Thyroid gland (tissue), 4 donors: ENCODE data around the gene NPAS1.

Source experiments
- POLR2A ChIP-seq, 2 donors: fragments of 450-650 bp; IDR thresholded peaks; one replicate each; pipeline ENCODE4 v1.6.1; 2017; ENCODE audit warnings: antibody characterized with exemption in 2 of 2, mild to moderate bottlenecking in 2 of 2, moderate library complexity in 1 of 2
- TF ChIP-seq, protein P1 (sequence below), 6 experiments: fragments of 200-600 bp in 3 of 6; fragments of 450-650 bp in 3 of 6; sonication (generic) in 3 of 6; IDR thresholded peaks; one replicate each; pipeline ENCODE4 v1.5.1; 2016 to 2019; ENCODE audit warnings: antibody characterized with exemption in 6 of 6, mild to moderate bottlenecking in 2 of 6, inconsistent platforms in 1 of 6, moderate library complexity in 1 of 6

DNA sequence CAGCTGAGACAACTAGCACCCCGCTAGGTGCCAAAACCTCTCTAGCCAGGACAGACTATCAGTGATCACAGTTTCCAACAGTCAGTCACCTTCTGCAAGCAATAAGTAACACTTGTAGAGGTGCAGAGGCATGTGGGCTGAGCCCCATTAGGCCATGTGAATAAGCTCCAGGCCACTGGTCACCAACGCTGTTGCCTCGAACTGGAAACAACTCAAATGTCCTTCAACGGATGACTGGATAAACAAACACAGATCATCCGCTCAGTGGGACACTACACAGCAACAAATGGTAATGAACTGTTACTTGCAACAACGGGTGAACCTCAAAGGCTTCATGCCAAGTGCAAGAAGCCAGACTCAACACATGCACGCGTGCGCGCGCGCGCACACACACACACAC is 56.3 kb downstream of the NPAS1 start:
- TF ChIP-seq, protein P1, sequence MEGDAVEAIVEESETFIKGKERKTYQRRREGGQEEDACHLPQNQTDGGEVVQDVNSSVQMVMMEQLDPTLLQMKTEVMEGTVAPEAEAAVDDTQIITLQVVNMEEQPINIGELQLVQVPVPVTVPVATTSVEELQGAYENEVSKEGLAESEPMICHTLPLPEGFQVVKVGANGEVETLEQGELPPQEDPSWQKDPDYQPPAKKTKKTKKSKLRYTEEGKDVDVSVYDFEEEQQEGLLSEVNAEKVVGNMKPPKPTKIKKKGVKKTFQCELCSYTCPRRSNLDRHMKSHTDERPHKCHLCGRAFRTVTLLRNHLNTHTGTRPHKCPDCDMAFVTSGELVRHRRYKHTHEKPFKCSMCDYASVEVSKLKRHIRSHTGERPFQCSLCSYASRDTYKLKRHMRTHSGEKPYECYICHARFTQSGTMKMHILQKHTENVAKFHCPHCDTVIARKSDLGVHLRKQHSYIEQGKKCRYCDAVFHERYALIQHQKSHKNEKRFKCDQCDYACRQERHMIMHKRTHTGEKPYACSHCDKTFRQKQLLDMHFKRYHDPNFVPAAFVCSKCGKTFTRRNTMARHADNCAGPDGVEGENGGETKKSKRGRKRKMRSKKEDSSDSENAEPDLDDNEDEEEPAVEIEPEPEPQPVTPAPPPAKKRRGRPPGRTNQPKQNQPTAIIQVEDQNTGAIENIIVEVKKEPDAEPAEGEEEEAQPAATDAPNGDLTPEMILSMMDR (IDR thresholded peaks at IDR 0.05) = no peak
- TF ChIP-seq POLR2A (IDR thresholded peaks at IDR 0.05) = no peak
